CMK (cell line): ENCODE measurements around the gene PWWP2B.
"Not testable (repeated sequence)": the region's sequence is repeated elsewhere in the genome, so short reads cannot be mapped to it uniquely, and the experiment has no call there.

Experiments
- DNase-seq: peaks from one replicate; pipeline ENCODE4 v3.0.0-alpha.2; 2010; ENCODE audit warnings: low read depth

PWWP2B gene

GRCh38 chr10:132382231-132382922 is 14.6 kb upstream of the PWWP2B start:
- no peak for DNase-seq

GRCh38 chr10:132383101-132383500 is 13.9 kb upstream of the PWWP2B start:
- no peak for DNase-seq

GRCh38 chr10:132383751-132384196 is 13.2 kb upstream of the PWWP2B start:
- no peak for DNase-seq

DNA sequence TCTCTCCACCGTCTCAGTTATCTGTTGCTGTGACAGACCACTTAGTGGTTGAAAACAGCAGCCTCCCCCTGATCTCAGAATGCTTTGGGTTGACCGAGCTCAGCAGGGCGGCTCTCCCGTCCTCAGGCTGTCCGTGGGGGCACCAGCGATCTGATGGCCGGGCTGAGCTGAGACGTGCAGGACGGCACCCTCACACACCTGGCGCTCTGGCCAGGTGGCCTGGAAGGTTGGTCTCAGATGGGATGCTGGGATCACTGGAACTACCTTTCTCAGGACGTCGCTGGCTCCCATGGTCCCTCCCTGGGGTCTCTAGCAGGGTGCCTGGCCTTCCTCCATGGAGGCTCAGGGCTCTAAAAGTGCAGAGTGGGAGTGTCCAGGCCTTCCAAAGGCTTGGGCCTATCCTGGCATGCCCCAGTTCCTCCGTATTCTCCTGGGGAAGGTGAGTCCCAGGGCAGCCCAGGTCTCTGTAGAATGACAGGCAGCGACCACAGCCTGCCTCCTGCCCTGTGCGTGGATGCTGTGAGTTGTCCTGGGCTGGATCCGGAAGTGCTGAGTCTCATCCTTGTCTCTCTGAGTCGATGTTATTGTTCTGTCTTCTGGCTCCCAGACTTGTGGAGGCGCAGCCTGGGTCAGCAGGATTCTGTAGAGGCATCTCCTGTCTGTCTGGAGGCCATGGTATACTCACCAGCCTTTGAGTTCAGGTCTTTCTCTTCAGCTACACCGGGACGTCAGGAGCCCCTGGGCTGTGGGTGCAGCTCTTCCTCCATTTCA is 12.2 kb upstream of the PWWP2B start:
- no peak for DNase-seq

DNA sequence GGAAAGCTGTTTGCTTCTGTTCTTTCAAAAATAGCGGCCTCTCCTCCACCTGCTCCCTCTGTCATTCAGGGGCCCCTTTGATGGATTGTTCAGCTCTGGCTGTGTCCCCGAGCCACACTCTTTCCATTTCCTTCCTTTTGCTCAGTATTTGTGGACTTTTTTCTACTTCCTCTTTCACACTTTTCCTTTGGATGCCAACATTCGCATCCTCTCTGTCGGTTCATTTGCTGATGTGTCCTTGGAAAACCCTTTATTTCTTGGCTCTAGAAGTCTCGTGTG is 11.7 kb upstream of the PWWP2B start:
- DNase-seq, result no peak

GRCh38 chr10:132385721-132386418 is 11.1 kb upstream of the PWWP2B start:
- no peak for DNase-seq

DNA sequence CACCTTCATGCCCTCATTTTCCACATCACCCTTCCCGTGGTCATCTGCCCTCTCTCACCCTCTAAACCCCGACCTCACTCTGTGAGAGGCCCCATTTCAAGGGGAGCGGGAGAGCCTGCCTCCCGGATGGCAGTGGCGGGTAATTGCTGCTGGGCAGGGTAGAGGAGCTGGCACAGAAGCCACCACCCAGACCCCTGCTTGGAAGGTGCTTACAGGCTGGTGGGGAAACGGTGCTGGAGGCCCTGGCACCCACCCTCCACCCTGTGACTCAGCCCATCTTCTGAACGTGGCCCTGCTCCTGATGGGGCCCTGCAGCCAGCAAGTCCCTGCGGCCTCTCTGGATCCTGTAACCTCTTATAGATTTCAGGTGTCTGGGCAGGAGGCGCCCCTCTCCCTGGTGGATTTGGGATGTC is 10.6 kb upstream of the PWWP2B start:
- no peak for DNase-seq

DNA sequence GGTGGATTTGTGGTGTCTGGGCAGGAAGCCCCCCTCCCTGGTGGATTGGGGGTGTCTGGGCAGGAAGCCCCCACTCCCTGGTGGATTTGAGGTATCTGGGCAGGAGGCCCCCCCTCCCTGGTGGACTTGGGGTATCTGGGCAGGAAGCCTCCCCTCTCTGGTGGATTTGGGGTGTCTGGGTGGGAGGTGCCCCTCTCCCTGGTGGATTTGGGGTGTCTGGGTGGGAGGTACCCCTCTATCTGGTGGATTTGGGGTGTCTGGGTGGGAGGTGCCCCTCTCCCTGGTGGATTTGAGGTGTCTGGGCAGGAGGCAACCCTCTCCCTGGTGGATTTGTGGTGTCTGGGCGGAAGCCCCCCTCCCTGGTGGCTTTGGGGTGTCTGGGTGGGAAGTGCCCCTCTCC is 10.1 kb upstream of the PWWP2B start:
- not testable (repeated sequence) for DNase-seq

GRCh38 chr10:132387764-132388210 is 9.2 kb upstream of the PWWP2B start:
- peak; percentile 48 for DNase-seq

- DNase-seq, result no peak
These were observed 8.0 kb upstream of the PWWP2B start for GRCh38 chr10:132388891-132389432.

- no peak for DNase-seq
These were observed 7.4 kb upstream of the PWWP2B start for GRCh38 chr10:132389433-132390169.

- no peak for DNase-seq
These were observed 6.7 kb upstream of the PWWP2B start for GRCh38 chr10:132390170-132390920.

GRCh38 chr10:132390921-132391675 is 5.9 kb upstream of the PWWP2B start:
- no peak for DNase-seq

DNA sequence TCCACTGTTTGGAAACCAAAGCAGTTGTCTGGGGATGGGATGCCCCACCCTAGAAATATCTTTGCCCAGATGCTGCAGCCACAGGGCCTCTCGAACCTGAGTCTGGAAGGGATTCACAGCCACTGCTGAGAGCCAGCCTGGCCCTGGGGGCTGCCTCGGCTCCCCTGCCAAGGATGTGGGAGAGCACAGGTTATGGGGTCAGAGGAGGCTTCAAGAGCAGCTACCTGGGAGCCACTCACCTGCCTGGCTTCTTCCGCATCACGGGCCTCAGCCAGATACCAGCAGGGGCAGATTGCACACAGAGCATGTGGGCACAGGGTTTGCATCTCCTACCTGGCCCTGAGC is 5.4 kb upstream of the PWWP2B start:
- DNase-seq, result no peak

DNA sequence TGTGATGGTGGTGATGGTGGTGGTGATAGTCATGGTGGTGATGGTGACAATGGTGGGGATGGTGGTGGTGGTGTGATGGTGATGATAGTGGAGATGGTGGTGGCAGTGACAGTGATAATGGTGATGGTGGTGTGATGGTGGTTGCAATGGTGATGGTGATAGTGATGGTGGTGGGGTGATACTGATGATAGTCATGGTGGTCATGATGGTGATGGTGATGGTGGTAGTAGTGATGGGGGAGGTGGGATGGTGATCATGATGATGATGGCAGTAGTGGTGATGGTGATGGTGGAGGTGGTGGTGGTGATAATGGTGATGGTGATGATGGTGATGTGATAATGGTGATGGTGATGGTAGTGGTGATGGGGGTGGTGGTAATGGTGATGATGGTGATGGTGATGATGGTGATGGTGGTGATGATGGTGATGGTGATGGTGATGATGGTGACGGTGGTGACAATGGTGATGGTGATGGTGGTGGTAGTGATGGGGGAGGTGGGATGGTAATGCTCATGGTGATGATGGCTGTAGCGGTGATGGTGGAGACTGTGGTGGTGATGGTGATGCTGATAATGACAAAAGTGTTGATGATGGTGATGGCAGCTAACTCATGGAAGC is 4.7 kb upstream of the PWWP2B start:
- DNase-seq, result no peak

DNA sequence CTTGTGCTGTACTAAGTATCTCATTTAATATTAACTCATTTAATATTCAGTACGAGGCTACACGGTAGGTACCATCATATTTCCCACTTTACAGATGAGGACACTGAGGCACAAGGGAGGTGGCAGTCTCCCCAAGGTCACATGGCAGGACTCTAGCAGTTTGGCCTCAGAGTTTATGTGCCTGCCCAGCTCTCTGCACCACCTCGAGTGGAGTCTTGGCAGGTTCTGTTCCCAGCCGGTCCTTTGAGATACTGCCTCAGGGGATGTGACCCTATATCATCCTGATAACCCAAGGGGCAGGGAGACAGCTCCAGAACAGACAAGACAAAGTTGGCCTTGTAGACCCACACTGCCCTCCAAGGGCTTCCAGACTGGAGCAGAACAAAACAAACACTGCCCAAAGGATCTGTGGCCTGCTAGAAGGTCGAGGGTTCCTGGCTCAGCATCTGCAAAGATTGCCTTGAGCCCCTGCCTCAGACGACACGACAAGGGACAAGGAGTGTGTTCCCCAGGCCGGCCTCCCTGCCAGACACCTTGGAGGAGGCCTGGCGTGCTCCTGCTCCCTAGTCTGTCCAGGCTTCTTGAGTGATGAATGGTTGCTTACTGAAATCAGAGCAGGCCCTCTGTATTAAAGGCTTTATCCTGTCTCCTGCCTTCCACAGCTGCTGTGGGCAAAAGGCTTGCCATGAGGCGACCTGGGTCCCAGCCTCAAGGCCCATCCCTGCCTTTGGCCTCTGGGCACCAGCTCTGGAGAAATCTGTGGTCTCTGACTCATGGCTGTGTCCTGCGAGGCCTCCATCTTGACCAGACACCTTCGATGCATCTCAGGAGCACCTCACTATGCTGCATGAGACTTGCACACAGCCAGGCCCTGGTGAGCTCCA is 3.9 kb upstream of the PWWP2B start:
- DNase-seq, result no peak

- no peak for DNase-seq
These were observed 3.3 kb upstream of the PWWP2B start for GRCh38 chr10:132393695-132394181.

DNA sequence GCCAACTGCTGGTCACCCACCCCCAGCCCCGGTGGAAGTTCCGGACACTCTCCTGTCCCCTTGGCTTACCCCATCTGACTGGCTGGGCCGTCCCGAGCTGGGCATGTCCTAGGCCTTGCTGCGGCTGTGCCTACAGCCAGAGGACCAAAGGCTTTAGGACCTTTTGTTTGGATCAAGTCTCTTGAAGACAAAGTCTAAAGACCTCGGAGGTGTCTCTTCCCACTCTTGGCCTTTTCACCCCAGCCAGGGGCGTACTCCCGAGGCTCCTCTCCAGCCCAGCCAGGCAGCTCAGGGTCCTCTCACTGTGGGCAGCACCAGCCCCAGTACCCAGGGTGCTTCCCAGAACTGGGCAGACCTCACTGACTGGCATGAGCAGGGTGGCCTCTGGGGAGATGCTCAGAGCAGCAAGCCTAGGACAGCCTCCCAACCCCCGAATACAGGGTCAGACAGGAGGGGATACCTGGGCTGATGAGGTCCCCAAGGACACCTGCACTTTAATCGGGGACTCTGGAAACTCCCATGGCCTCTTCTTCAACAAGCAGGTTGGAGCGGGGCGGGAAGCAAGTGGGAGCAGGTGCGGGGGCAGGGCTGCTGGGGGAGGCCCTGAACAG is 2.7 kb upstream of the PWWP2B start:
- DNase-seq, result no peak
